Osteoblast (primary cell): ENCODE data around the gene SYDE1. TPM values are rescaled to one million over a fixed set of nuclear protein-coding genes. Genes with fewer than 3 reads are reported as not detected.
"Not testable (repeated sequence)": the region's sequence is repeated elsewhere in the genome, so short reads cannot be mapped to it uniquely, and the experiment has no call there.

Source experiments
- DNase-seq: peaks from one replicate; pipeline ENCODE4 v3.0.0; 2011; ENCODE audit warnings: low spot score, mixed read lengths; ENCODE audit not compliant: insufficient read length; ENCODE audit errors: missing footprints
- H2AFZ ChIP-seq: 2 replicates; pipeline ENCODE4 v1.6.0; 2011; ENCODE audit warnings: mild to moderate bottlenecking, low read length
- H3K27ac ChIP-seq: 2 replicates; pipeline ENCODE4 v1.5.1; 2011; ENCODE audit warnings: mild to moderate bottlenecking, low read depth, low read length, moderate library complexity
- H3K27me3 ChIP-seq: 2 replicates; pipeline ENCODE4 v1.6.0; 2012; ENCODE audit warnings: mild to moderate bottlenecking, control low read depth, inconsistent platforms, low read length, moderate library complexity; ENCODE audit not compliant: insufficient read depth
- H3K36me3 ChIP-seq: 2 replicates; pipeline ENCODE4 v1.5.1; 2011; ENCODE audit warnings: mild to moderate bottlenecking, low read length, control low read depth, moderate library complexity; ENCODE audit not compliant: insufficient read depth
- H3K4me1 ChIP-seq: 2 replicates; pipeline ENCODE4 v1.5.1; 2011; ENCODE audit warnings: mild to moderate bottlenecking, low read length, control low read depth, moderate library complexity; ENCODE audit not compliant: insufficient read depth
- H3K4me2 ChIP-seq: 2 replicates; pipeline ENCODE4 v1.6.0; 2011; ENCODE audit warnings: mild to moderate bottlenecking, low read length; ENCODE audit not compliant: insufficient read depth
- H3K4me3 ChIP-seq: fragments of 200-600 bp; sonication (generic); 3 replicates; pipeline ENCODE4 v1.5.1; 2012; ENCODE audit warnings: mild to moderate bottlenecking, low read length, inconsistent platforms; ENCODE audit not compliant: insufficient read depth
- H3K79me2 ChIP-seq: 2 replicates; pipeline ENCODE4 v1.6.0; 2012; ENCODE audit warnings: mild to moderate bottlenecking, low read length, control low read depth, inconsistent platforms; ENCODE audit not compliant: insufficient read depth
- H3K9me3 ChIP-seq: 2 replicates; pipeline ENCODE4 v1.5.1; 2011; ENCODE audit warnings: low read depth, low read length, control low read depth
- H4K20me1 ChIP-seq: 2 replicates; pipeline ENCODE4 v1.6.0; 2012; ENCODE audit warnings: mild to moderate bottlenecking, low read length, control low read depth; ENCODE audit not compliant: insufficient read depth
- total RNA-seq: library from RNA; depleted of rRNA; stranded (reverse); fragments of >200 nt; gene quantifications from 2 replicates; pipeline ENCODE4 v1.2.3, GENCODE V29; 2012
- TF ChIP-seq, protein P1 (sequence below): IDR thresholded peaks from 2 replicates; pipeline ENCODE4 v1.5.1; 2011; ENCODE audit warnings: mild to moderate bottlenecking, low read depth, low read length, moderate library complexity; ENCODE audit errors: extremely low read depth

Gene SYDE1
- total RNA-seq, 1 donor = 56.8 TPM

DNA sequence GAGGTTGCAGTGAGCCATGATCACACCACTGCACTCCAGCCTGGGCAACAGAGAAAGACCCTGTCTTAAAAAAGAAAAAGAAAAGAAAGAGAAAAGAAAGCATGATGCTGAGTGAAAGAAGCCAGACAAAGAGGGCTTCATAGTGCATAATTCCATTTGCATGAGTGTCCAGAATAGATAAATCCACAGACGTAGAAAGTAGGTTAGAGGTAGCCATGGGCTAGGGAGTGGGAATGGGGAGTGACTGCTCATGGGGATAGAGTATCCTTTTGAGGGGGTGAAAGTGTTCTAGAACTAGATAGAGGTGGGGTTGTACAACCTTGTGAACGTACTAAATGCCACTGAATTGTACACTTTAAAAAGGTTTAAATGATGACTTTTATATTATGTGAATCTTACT, 32.8 kb upstream of the SYDE1 start:
- no peak for DNase-seq
- TF ChIP-seq, protein P1, sequence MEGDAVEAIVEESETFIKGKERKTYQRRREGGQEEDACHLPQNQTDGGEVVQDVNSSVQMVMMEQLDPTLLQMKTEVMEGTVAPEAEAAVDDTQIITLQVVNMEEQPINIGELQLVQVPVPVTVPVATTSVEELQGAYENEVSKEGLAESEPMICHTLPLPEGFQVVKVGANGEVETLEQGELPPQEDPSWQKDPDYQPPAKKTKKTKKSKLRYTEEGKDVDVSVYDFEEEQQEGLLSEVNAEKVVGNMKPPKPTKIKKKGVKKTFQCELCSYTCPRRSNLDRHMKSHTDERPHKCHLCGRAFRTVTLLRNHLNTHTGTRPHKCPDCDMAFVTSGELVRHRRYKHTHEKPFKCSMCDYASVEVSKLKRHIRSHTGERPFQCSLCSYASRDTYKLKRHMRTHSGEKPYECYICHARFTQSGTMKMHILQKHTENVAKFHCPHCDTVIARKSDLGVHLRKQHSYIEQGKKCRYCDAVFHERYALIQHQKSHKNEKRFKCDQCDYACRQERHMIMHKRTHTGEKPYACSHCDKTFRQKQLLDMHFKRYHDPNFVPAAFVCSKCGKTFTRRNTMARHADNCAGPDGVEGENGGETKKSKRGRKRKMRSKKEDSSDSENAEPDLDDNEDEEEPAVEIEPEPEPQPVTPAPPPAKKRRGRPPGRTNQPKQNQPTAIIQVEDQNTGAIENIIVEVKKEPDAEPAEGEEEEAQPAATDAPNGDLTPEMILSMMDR = no peak
- Histone ChIP-seq H3K4me1 (no peaks in the 10 kb centered on the region), H3K4me2 (no peak overlapping the region), H3K27me3 (peaks cover 4% of the 10 kb centered on the region), H3K79me2 (no peaks in the 10 kb centered on the region), H2AFZ (no peak overlapping the region), H4K20me1 (no peaks in the 10 kb centered on the region), H3K36me3 (no peaks in the 10 kb centered on the region), H3K4me3 (no peak overlapping the region), H3K27ac (no peak overlapping the region), H3K9me3 (no peaks in the 10 kb centered on the region)

DNA sequence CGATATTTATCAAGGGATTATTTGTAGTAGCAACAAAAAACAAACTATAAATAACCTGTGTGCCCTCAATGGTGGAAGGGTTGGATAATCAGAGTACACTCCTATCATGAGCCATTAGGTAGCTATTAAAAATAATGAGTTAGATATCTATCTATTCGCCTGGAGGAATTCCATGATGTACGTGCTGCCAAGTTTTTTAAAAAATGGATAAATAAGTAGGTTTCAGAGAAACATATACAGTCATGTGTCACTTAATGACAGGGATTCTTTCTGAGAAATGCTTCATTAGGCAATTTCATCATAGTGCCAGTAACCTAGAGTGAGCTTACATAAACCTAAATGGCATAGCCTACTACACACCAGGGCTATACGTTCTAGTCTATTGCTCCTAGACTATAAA, 31.4 kb upstream of the SYDE1 start:
- Histone ChIP-seq H3K4me2 (no peak overlapping the region), H2AFZ (no peak overlapping the region), H3K9me3 (no peaks in the 10 kb centered on the region), H3K4me1 (no peaks in the 10 kb centered on the region), H3K36me3 (no peaks in the 10 kb centered on the region), H3K27me3 (peaks cover 4% of the 10 kb centered on the region), H3K27ac (no peak overlapping the region), H4K20me1 (no peaks in the 10 kb centered on the region), H3K79me2 (no peaks in the 10 kb centered on the region), H3K4me3 (no peak overlapping the region)
- TF ChIP-seq, protein P1 = no peak
- DNase-seq = no peak

DNA sequence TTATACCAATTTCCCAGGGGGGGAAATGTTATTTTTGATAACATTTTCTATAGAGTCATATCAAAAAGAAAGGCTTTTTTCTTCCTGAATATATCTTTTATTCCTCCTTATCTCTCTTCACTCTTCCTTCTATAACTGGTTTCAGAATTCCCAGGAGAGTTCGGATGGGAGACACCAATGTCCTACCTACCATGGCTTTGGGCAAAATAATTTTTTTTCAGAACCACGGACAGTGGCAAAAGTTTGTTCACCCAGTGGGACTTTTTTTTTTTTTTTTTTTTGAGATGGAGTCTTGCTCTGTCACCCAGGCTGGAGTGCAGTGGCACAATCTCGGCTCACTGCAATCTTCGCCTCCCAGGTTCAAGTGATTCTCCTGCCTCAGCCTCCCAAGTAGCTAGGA, 27.2 kb upstream of the SYDE1 start:
- not testable (repeated sequence) for H3K9me3 ChIP-seq, H3K4me1 ChIP-seq, H3K27me3 ChIP-seq, H4K20me1 ChIP-seq, H3K36me3 ChIP-seq, H3K4me2 ChIP-seq, H3K4me3 ChIP-seq, DNase-seq, H3K79me2 ChIP-seq, H2AFZ ChIP-seq, H3K27ac ChIP-seq

DNA sequence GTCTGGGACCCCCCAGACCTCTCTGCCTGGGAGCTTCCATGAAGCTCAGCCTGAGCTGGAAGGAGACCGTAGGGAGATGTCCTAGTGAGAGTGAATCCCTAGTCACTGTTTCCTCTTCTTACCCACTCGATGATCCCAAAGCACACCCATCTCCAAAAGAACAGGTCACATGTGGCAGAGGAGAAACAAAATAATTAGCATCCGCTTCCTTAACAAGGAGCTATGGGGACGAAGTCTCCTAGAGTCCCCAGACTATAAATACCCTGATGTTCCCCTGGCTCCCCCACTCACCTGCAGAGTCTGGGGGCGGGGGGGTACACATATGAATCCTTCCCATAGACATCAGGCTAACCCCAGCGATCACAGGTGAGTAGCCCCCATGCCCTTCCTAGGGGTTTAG, 25.3 kb upstream of the SYDE1 start, which contains the start of gene OR1I1:
Gene OR1I1 (plus strand): TSS at position 301 of the 400 bp plus-strand sequence. CDS start 4,855 bp downstream, outside the sequence.
- Histone ChIP-seq H3K4me3 (no peak within 1 kb of the TSS), H2AFZ (no peak within 1 kb of the TSS), H3K4me1 (no peaks in the 10 kb centered on the region), H3K27me3 (peaks cover 7% of the 10 kb centered on the region), H3K4me2 (no peak within 1 kb of the TSS), H3K36me3 (no peaks in the 10 kb centered on the region), H3K27ac (no peak within 1 kb of the TSS), H3K79me2 (no peaks in the 10 kb centered on the region), H4K20me1 (no peaks in the 10 kb centered on the region), H3K9me3 (no peaks in the 10 kb centered on the region)
- DNase-seq = no peak
- TF ChIP-seq, protein P1 = no peak
